K562 (cell line): Measurements from ENCODE around the gene INO80. TPM values are rescaled to one million over a fixed set of nuclear protein-coding genes. Genes with fewer than 3 reads are reported as not detected.

ENCODE experiments used
- ATAC-seq: fragments of 200-7000 bp; cut with Tn5 transposase; 3 replicates; pipeline ENCODE4 v1.9.1; 2020; ENCODE audit warnings: moderate library complexity
- BruUV-seq: library from RNA; stranded (reverse); fragments of 400-500 nt; replicated peaks from 2 replicates; lab custom pipeline; 2021; lab: Mats Ljungman, UMichigan
- CTCF ChIA-PET: fragments of 300-600 bp; formaldehyde crosslinking; extraction: SDS; loops from one replicate; lab custom pipeline; 2021; ENCODE audit warnings: low intra/inter-chr PET ratio; lab: Yijun Ruan, JAX
- POLR2A ChIA-PET: fragments of 300-600, 350-650 bp; sonication (Branson Sonifier 250); formaldehyde crosslinking; extraction: SDS; loops from one replicate; lab custom pipeline; 2021; ENCODE audit warnings: antibody characterized with exemption, inconsistent platforms; lab: Yijun Ruan, JAX
- DNase-seq, 4 experiments: peaks; one replicate each; pipeline versions ENCODE4 v3.0.0 to v3.0.0-alpha.2; 2011 to 2018; ENCODE audit warnings: low spot score in 3 of 4, mixed read lengths in 3 of 4; ENCODE audit errors: extremely low read depth in 1 of 4
- FAIRE-seq: peaks from 2 replicates; lab custom pipeline; 2011; peaks lifted over from hg19 to GRCh38; lab: Jason Lieb, UNC
- H2AFZ ChIP-seq: 2 replicates; pipeline ENCODE4 v1.6.0; 2011; ENCODE audit warnings: low read depth, low read length, control low read depth, inconsistent platforms
- H3K27ac ChIP-seq: fragments of 200-600 bp; 3 replicates; pipeline ENCODE4 v1.8.0; 2011; ENCODE audit warnings: low read depth, mild to moderate bottlenecking, control low read depth, inconsistent platforms, low read length, moderate library complexity, mixed read lengths; ENCODE audit errors: extremely low read depth
- H3K27me3 ChIP-seq, 2 experiments: fragments of 300-600 bp in 1 of 2; 2 replicates in 1 of 2; 3 replicates in 1 of 2; pipeline versions ENCODE4 v1.6.0 to v1.8.0; 2011; ENCODE audit warnings: inconsistent platforms in 2 of 2, low read length in 2 of 2, mild to moderate bottlenecking in 1 of 2, mixed read lengths in 1 of 2, moderate library complexity in 1 of 2; ENCODE audit not compliant: control insufficient read depth in 2 of 2, insufficient read depth in 2 of 2
- H3K36me3 ChIP-seq: fragments of 300-600 bp; 3 replicates; pipeline ENCODE4 v1.8.0; 2011; ENCODE audit warnings: mild to moderate bottlenecking, low read length, inconsistent platforms; ENCODE audit not compliant: control insufficient read depth, insufficient read depth
- H3K4me1 ChIP-seq, 2 experiments: fragments of 200-600 bp in 1 of 2; replicated peaks in 1 of 2; 2 replicates in 1 of 2; 3 replicates in 1 of 2; pipeline versions ENCODE4 v1.5.1 to v1.8.0; 2011; ENCODE audit warnings: inconsistent platforms in 2 of 2, low read length in 2 of 2, mild to moderate bottlenecking in 1 of 2, mixed read lengths in 1 of 2, moderate library complexity in 1 of 2; ENCODE audit not compliant: control insufficient read depth in 2 of 2, insufficient read depth in 2 of 2
- H3K4me2 ChIP-seq: 2 replicates; pipeline ENCODE4 v1.6.1; 2011; ENCODE audit warnings: low read length, control low read depth, inconsistent platforms, mixed read lengths; ENCODE audit not compliant: insufficient read depth
- H3K4me3 ChIP-seq: fragments of 200-600 bp; sonication (generic), shearing (Covaris generic); 2 replicates; pipeline ENCODE4 v1.5.1; 2016; ENCODE audit warnings: control low read depth, inconsistent platforms
- H3K79me2 ChIP-seq: fragments of 200-600 bp; 3 replicates; pipeline ENCODE4 v1.8.0; 2011; ENCODE audit warnings: low read length, inconsistent platforms; ENCODE audit not compliant: control insufficient read depth, insufficient read depth
- H3K9ac ChIP-seq, 2 experiments: 2 replicates each; pipeline versions ENCODE4 v1.6.0 to v1.6.1; 2011; ENCODE audit warnings: low read depth in 2 of 2, low read length in 2 of 2, control low read depth in 1 of 2, inconsistent platforms in 1 of 2, mild to moderate bottlenecking in 1 of 2, mixed read lengths in 1 of 2; ENCODE audit not compliant: insufficient read depth in 1 of 2
- H3K9me1 ChIP-seq: one replicate; pipeline ENCODE4 v1.6.0; 2011; ENCODE audit warnings: inconsistent platforms, mild to moderate bottlenecking, low read length, moderate library complexity; ENCODE audit not compliant: control insufficient read depth, insufficient read depth
- H3K9me3 ChIP-seq: replicated peaks from 2 replicates; pipeline ENCODE4 v1.5.1; 2011; ENCODE audit warnings: low read depth, low read length, inconsistent platforms; ENCODE audit not compliant: control insufficient read depth, insufficient read depth
- H4K20me1 ChIP-seq: replicated peaks from 2 replicates; pipeline ENCODE4 v1.6.1; 2011; ENCODE audit warnings: low read length, inconsistent platforms, mixed read lengths; ENCODE audit not compliant: control insufficient read depth, insufficient read depth
- ASH1L ChIP-seq: fragments of 450-650 bp; IDR thresholded peaks from 2 replicates; pipeline ENCODE4 v1.6.1; 2018; ENCODE audit warnings: borderline replicate concordance, mild to moderate bottlenecking, low read depth; ENCODE audit not compliant: partially characterized antibody
- CBFB ChIP-seq: sonication (generic); formaldehyde crosslinking; IDR thresholded peaks from 2 replicates; pipeline ENCODE4 v1.4.0; 2020; ENCODE audit warnings: mild to moderate bottlenecking, missing genetic modification reagents
- CXXC5 ChIP-seq: fragments of 250-450 bp; sonication (Bioruptor Pico); IDR thresholded peaks from 2 replicates; pipeline ENCODE4 v1.8.0; 2022; ENCODE audit warnings: inconsistent platforms, mild to moderate bottlenecking, moderate library complexity
- ETV6 ChIP-seq, 3 experiments: fragments of 150-350 bp in 1 of 3; sonication (generic) in 1 of 3; formaldehyde crosslinking in 1 of 3; IDR thresholded peaks; 2 replicates each; pipeline versions ENCODE4 v1.6.1 to v1.8.0; 2014 to 2022; ENCODE audit warnings: borderline replicate concordance in 2 of 3, low read depth in 2 of 3, antibody characterized with exemption in 1 of 3, low read length in 1 of 3, mild to moderate bottlenecking in 1 of 3, missing genetic modification reagents in 1 of 3
- POLR2AphosphoS2 ChIP-seq: IDR thresholded peaks from 2 replicates; pipeline ENCODE4 v1.6.1; 2012; ENCODE audit warnings: low read length, improper control_type of control experiment
- ZKSCAN1 ChIP-seq: fragments of 150-350 bp; IDR thresholded peaks from 2 replicates; pipeline ENCODE4 v1.6.1; 2016; ENCODE audit warnings: low read depth, low read length
- WGBS: fragments of 100-300 bp; shearing (Covaris generic); methylation state at CpG from one replicate; pipeline ENCODE4 v1.1.6; 2016; ENCODE audit warnings: low coverage, mixed read lengths; ENCODE audit not compliant: insufficient coverage; ENCODE audit errors: missing lambda C conversion rate; 5-methylcytosine and 5-hydroxymethylcytosine counted together
- in situ Hi-C: fragments of 300-500 bp; cut with MboI; formaldehyde crosslinking; loops from 4 replicates; pipeline ENCODE4 v1.15.0; 2018; ENCODE audit warnings: inconsistent platforms, mixed read lengths
- intact Hi-C: fragments of 100-400 bp; cut with micrococcal nuclease; formaldehyde crosslinking; loops from 2 replicates; pipeline ENCODE4 v1.14.2; 2022
- polyA plus RNA-seq, 8 experiments: library from polyadenylated mRNA; depleted of rRNA in 4 of 8; stranded (reverse) in 5 of 8; unstranded in 3 of 8; fragments of >200 nt; fragmentation: Nextera tagmentation in 2 of 8; fragmentation: Illumina TruSeq in 1 of 8; extraction: Ambion mirVana in 2 of 8; extraction: Trizol in 1 of 8; gene quantifications; 2 replicates each; pipeline versions ENCODE4 v1.2.1 to v1.2.3, GENCODE V29; 2011 to 2014; ENCODE audit warnings: inconsistent platforms in 1 of 8, missing spikeins in 1 of 8
- total RNA-seq, 7 experiments: library from RNA; depleted of rRNA in 6 of 7; stranded (reverse); fragments of >200 nt in 6 of 7; fragmentation: Illumina TruSeq in 2 of 7; extraction: Trizol in 2 of 7; gene quantifications; 2 replicates each; pipeline versions ENCODE4 v1.2.1 to v1.2.3, GENCODE V29; 2011 to 2021; ENCODE audit warnings: low replicate concordance in 1 of 7
- TF ChIP-seq, protein P1 (sequence below): fragments of 450-650 bp; IDR thresholded peaks from 2 replicates; pipeline ENCODE4 v1.6.1; 2017; ENCODE audit warnings: antibody characterized with exemption, mild to moderate bottlenecking
- TF ChIP-seq, protein P2 (sequence below): sonication (generic); formaldehyde crosslinking; IDR thresholded peaks from 2 replicates; pipeline ENCODE4 v1.5.0; 2020; ENCODE audit warnings: missing genetic modification reagents
- TF ChIP-seq, protein P3 (sequence below): sonication (generic); formaldehyde crosslinking; IDR thresholded peaks from 2 replicates; pipeline ENCODE4 v1.8.0; 2022; ENCODE audit warnings: mild to moderate bottlenecking, missing genetic modification reagents
- TF ChIP-seq, protein P4 (sequence below): sonication (generic); IDR thresholded peaks from 2 replicates; pipeline ENCODE4 v1.6.1; 2016
- TF ChIP-seq, protein P5 (sequence below): sonication (generic); formaldehyde crosslinking; IDR thresholded peaks from 2 replicates; pipeline ENCODE4 v1.8.0; 2022; ENCODE audit warnings: mild to moderate bottlenecking, low read depth, missing genetic modification reagents

The INO80 gene
- total and polyA plus RNA-seq, 9 of the 15 experiments (the other 6 are each of a cell fraction or from before 2014, with no cell fraction given): 1.1 to 25.7 (median 19.9) TPM

DNA sequence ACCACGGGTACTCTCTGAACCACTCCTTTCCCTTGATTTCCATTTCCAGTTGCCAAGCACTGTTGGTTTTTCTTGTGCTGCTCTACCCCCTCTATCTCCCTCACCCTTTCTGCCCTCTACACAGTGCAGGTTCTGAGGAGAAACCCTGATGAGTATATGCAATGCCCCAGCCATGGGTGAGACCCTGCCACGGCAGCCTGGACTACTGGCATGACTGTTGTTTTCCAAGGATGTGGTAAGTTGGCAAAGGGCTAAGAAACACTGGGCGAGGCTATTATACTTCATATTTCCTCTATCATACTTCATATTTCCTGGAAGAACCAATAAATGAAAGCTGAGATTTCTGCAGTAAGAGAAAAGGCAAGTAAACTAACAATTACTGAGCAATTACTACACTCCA, 134.9 kb downstream of the INO80 start (continued):
- TF ChIP-seq, protein P1, sequence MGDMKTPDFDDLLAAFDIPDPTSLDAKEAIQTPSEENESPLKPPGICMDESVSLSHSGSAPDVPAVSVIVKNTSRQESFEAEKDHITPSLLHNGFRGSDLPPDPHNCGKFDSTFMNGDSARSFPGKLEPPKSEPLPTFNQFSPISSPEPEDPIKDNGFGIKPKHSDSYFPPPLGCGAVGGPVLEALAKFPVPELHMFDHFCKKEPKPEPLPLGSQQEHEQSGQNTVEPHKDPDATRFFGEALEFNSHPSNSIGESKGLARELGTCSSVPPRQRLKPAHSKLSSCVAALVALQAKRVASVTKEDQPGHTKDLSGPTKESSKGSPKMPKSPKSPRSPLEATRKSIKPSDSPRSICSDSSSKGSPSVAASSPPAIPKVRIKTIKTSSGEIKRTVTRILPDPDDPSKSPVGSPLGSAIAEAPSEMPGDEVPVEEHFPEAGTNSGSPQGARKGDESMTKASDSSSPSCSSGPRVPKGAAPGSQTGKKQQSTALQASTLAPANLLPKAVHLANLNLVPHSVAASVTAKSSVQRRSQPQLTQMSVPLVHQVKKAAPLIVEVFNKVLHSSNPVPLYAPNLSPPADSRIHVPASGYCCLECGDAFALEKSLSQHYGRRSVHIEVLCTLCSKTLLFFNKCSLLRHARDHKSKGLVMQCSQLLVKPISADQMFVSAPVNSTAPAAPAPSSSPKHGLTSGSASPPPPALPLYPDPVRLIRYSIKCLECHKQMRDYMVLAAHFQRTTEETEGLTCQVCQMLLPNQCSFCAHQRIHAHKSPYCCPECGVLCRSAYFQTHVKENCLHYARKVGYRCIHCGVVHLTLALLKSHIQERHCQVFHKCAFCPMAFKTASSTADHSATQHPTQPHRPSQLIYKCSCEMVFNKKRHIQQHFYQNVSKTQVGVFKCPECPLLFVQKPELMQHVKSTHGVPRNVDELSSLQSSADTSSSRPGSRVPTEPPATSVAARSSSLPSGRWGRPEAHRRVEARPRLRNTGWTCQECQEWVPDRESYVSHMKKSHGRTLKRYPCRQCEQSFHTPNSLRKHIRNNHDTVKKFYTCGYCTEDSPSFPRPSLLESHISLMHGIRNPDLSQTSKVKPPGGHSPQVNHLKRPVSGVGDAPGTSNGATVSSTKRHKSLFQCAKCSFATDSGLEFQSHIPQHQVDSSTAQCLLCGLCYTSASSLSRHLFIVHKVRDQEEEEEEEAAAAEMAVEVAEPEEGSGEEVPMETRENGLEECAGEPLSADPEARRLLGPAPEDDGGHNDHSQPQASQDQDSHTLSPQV: no peak
- no peak for TF ChIP-seq ZKSCAN1

DNA sequence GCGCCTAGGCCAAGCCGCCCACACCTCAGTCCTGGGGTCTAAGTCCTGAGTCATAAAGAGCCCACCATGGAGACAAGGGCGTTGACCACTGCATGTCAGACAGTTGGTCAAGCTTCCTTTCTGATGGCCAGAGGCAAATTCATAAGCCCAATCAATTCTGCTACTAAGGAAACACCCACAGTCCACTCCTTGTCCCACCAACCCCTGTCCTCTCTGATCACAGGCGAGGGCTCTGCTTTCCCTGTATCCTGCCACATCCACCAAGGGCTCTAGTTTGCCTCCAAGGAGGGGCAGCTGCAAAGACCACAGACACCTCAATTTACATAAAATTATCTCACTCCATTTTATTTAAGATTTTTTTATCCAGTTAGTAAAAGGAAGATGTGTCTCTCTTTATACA, 137.5 kb downstream of the INO80 start:
- FAIRE-seq: no peak
- H2AFZ ChIP-seq: no peak overlapping the region
- H3K9ac ChIP-seq: no peak overlapping the region
- peaks cover 73% of the 10 kb centered on the region; the same call in 2 of the 3 replicates for H3K36me3 ChIP-seq
- no peak for ATAC-seq
- no peaks in the 10 kb centered on the region for H3K9me1 ChIP-seq
- POLR2A ChIA-PET: interaction anchor here (0.5 to 0.6 kb wide), 2 partner anchors 15 to 105 kb away, joined by 3 read pairs; no protein-coding TSS in a partner anchor
- 88% methylated on average over 4 of the region's 4 CpGs for WGBS
- CTCF ChIA-PET: no interaction called here
- H3K4me2 ChIP-seq: no peak overlapping the region
- H3K27me3 ChIP-seq: no peaks in the 10 kb centered on the region
- no peaks in the 10 kb centered on the region for H3K4me1 ChIP-seq
- H3K79me2 ChIP-seq: no peaks in the 10 kb centered on the region
- in situ Hi-C loops: no loop called here
- H3K9me3 ChIP-seq: no peaks in the 10 kb centered on the region
- DNase-seq: no peak
- H4K20me1 ChIP-seq: peaks cover 6% of the 10 kb centered on the region; the same call in 1 of the 2 replicates
- H3K4me3 ChIP-seq: no peak overlapping the region
- BruUV-seq: no TSS peak
- intact Hi-C loops: no loop called here
- H3K27ac ChIP-seq: no peak overlapping the region
- no peak for TF ChIP-seq POLR2AphosphoS2
- TF ChIP-seq, protein P2, sequence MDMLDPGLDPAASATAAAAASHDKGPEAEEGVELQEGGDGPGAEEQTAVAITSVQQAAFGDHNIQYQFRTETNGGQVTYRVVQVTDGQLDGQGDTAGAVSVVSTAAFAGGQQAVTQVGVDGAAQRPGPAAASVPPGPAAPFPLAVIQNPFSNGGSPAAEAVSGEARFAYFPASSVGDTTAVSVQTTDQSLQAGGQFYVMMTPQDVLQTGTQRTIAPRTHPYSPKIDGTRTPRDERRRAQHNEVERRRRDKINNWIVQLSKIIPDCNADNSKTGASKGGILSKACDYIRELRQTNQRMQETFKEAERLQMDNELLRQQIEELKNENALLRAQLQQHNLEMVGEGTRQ (CRISPR knock-in tag): no peak
- TF ChIP-seq CBFB: no peak
- TF ChIP-seq, protein P3, sequence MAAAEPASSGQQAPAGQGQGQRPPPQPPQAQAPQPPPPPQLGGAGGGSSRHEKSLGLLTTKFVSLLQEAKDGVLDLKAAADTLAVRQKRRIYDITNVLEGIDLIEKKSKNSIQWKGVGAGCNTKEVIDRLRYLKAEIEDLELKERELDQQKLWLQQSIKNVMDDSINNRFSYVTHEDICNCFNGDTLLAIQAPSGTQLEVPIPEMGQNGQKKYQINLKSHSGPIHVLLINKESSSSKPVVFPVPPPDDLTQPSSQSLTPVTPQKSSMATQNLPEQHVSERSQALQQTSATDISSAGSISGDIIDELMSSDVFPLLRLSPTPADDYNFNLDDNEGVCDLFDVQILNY (CRISPR knock-in tag): no peak
- no peak for TF ChIP-seq ASH1L
- TF ChIP-seq, protein P4, sequence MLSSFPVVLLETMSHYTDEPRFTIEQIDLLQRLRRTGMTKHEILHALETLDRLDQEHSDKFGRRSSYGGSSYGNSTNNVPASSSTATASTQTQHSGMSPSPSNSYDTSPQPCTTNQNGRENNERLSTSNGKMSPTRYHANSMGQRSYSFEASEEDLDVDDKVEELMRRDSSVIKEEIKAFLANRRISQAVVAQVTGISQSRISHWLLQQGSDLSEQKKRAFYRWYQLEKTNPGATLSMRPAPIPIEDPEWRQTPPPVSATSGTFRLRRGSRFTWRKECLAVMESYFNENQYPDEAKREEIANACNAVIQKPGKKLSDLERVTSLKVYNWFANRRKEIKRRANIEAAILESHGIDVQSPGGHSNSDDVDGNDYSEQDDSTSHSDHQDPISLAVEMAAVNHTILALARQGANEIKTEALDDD: no peak
- TF ChIP-seq, protein P5, sequence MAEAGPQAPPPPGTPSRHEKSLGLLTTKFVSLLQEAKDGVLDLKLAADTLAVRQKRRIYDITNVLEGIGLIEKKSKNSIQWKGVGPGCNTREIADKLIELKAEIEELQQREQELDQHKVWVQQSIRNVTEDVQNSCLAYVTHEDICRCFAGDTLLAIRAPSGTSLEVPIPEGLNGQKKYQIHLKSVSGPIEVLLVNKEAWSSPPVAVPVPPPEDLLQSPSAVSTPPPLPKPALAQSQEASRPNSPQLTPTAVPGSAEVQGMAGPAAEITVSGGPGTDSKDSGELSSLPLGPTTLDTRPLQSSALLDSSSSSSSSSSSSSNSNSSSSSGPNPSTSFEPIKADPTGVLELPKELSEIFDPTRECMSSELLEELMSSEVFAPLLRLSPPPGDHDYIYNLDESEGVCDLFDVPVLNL: no peak
- no peak for TF ChIP-seq CXXC5 (CRISPR knock-in tag)
- TF ChIP-seq ETV6 (IDR thresholded peaks at IDR 0.05; ENCODE audit: borderline replicate concordance in 1 of 2, low read depth in 2 of 2, low read length in 1 of 2): no peak
- no peak for TF ChIP-seq ETV6 (CRISPR knock-in tag; IDR thresholded peaks at IDR 0.05; ENCODE audit: borderline replicate concordance)
